D721Med (cell line): ENCODE results near the gene ESRRB.

Source experiments
- DNase-seq: peaks from one replicate; pipeline ENCODE4 v3.0.0; 2011; ENCODE audit warnings: low spot score; ENCODE audit not compliant: insufficient read length
- FAIRE-seq: peaks from 2 replicates; lab custom pipeline; 2011; peaks lifted over from hg19 to GRCh38; lab: Jason Lieb, UNC
- TF ChIP-seq, protein P1 (sequence below): IDR thresholded peaks from 2 replicates; pipeline ENCODE4 v1.5.1; 2012; ENCODE audit warnings: mild to moderate bottlenecking, control low read depth; ENCODE audit not compliant: insufficient read depth; ENCODE audit errors: missing control alignments

ESRRB gene

DNA sequence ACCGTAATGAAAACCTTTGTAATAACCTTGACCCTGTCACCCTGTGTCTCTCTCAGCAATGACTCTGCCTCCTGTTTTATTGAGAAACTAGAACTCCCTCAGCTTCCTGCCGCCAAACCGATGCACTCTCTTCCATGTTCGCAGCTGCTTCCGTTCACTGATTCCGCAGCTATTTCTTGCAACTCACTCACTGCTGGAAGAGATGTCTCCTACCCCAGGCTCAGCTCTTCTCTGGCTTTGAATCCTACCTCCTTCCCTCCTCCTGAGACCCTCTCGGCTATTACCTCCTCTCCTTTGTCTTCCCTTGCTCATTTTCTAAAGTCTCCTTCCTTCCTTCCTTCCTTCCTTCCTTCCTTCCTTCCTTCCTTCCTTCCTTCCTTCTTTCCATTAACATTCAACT lies 71.0 kb downstream of the ESRRB start:
- no peak for DNase-seq
- TF ChIP-seq, protein P1, sequence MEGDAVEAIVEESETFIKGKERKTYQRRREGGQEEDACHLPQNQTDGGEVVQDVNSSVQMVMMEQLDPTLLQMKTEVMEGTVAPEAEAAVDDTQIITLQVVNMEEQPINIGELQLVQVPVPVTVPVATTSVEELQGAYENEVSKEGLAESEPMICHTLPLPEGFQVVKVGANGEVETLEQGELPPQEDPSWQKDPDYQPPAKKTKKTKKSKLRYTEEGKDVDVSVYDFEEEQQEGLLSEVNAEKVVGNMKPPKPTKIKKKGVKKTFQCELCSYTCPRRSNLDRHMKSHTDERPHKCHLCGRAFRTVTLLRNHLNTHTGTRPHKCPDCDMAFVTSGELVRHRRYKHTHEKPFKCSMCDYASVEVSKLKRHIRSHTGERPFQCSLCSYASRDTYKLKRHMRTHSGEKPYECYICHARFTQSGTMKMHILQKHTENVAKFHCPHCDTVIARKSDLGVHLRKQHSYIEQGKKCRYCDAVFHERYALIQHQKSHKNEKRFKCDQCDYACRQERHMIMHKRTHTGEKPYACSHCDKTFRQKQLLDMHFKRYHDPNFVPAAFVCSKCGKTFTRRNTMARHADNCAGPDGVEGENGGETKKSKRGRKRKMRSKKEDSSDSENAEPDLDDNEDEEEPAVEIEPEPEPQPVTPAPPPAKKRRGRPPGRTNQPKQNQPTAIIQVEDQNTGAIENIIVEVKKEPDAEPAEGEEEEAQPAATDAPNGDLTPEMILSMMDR: no peak
- no peak for FAIRE-seq

DNA sequence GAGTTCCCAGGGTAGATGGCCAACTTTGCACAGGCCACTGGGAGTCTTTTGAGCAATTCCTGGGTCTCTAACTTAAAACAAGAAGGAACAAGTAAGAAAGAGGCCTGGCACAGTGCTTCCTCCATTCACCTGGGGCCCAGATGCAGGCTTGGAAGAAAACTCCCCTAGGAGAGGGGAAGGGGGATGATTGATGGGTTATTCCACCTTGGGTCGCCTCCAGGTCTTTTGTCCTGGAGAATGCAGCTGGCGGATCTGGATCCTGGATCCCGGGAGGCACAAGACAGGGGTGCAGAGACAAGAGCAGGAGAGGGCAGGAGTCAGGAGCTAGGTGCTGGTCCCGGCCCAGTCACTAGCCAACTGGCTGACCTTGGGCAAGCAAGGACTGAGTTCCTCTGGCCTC lies 74.5 kb downstream of the ESRRB start:
- DNase-seq: no peak
- TF ChIP-seq, protein P1: no peak
- FAIRE-seq: no peak

DNA sequence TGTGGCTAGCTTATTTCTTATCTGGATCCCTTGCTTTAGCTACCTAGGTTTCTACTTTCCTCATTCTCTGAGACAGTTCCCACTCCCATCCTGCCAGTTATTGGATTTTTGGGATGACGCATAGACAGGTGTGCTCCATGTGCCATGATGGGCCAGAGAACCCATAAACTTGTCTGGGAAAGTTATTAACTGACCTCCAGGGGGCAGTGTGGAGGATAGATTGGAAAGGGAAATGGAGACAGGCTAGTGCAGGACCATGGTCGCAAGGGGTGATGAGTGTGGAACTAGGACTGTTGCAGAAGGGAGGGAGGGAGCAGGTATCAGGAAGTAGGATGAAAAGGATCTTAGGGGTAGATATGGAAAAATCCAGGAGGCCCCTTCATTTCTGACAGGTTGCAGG lies 80.3 kb downstream of the ESRRB start:
- TF ChIP-seq, protein P1: peak; percentile 61
- DNase-seq (peak; percentile 36), FAIRE-seq (no peak)

DNA sequence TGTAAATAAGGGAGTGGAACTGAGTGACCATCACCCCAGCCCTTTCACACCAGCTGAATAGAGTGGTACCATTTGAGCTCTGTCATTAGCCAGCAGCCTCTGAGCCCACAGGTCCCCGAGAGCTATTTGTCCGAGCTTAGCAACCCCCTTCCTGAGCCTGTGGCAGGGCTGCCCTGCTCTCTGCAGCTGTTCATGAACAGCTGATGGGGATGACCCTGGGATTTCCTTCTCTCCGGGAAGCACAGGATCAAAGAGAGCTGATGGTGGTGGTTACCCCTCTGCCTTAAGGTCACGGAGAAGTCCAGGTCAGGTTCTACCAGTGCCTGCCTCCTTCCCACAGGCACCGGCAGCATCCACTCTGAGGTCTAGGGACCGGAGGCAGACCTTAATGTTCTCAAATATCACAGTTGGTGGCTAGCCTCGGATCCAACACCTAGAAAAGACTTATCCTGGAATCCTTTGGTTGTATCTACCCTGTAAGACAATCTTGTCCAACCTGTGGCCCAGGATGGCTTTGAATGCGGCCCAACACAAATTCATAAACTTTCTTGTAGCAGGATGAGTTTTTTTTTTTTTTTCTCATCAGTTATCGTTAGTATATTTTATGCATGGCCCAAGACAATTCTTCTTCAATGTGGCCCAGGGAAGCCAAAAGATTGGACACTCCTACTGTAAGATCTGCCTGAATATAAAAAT lies 81.1 kb downstream of the ESRRB start:
- DNase-seq: no peak
- TF ChIP-seq, protein P1: no peak
- FAIRE-seq: no peak

DNA sequence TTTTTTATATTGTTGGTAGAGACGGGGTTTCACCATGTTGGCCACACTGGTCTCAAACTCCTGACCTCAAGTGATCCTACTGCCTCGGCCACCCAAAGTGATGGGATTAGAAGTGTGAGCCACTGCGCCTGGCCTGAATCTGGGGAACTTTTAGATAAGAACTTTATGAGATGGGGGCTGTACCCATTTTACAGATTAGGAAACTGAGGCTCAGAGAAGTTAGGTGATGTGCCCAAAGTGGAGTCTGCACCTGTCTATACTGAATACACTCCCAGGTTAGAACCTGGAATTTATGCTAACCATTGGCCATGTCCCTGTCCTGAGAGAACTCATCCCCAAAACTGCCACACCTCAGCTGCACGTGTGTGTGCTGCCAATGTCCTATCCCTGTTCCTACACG lies 81.9 kb downstream of the ESRRB start:
- FAIRE-seq (no peak), DNase-seq (no peak)
- TF ChIP-seq, protein P1: no peak

DNA sequence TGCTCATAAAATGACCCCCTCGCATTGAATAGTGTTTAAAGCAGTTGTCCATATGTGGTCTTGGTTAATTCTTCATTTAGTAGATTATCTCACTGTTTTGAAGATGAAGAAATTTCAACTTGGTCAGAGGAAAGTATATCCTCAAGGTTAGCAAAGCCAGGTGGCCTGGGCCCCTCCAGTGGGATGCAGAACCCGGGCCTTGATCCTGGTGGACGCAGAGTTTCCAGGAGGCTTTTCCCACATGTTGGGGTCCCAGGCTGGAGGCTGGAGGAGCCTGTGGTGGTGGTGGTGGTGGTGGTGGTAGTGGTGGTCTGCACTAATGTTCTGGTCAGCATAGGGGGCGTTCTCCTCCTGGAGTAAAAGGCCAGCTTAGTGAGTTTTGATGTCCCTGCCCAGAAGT lies 85.9 kb downstream of the ESRRB start:
- no peak for DNase-seq
- TF ChIP-seq, protein P1: no peak
- no peak for FAIRE-seq

DNA sequence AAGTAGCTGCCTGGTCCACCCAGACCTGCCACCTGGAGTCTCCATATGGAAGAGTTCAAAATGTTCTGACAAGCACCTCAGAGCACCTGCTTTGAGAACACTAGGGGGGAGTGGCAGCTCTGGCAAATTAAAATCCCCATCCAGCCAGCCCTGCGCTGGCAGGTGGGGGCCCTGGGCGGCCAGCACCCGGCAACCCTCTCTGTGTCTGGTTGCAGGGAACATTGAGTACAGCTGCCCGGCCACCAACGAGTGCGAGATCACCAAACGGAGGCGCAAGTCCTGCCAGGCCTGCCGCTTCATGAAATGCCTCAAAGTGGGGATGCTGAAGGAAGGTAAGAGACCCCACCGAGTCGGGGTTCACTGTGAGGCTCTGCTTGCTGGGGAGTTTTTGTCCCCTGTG lies 86.4 kb downstream of the ESRRB start:
- no peak for DNase-seq
- TF ChIP-seq, protein P1: no peak
- no peak for FAIRE-seq
